NCI-H524 treated with DMSO at 0.1 percent for 48 hours (cell line): ENCODE results near the gene ABHD15.
A peak's percentile ranks its signal among the peaks of the same experiment; 100 is the strongest.

Experiments
- DNase-seq: peaks from one replicate; lab custom pipeline; 2025; lab: John Stamatoyannopoulos, UW

ABHD15 gene

GRCh38 chr17:29566473-29567303, at the start of gene ABHD15:
Gene ABHD15 (minus strand): TSS chr17:29567037. CDS start chr17:29566966, 71 bp downstream.
- peak; percentile 48 for DNase-seq

- DNase-seq, result no peak
Observed at GRCh38 chr17:29615492-29616299, 48.9 kb upstream of the ABHD15 start.

- DNase-seq, result no peak
Observed at GRCh38 chr17:29615048-29615385, 48.2 kb upstream of the ABHD15 start.

DNA sequence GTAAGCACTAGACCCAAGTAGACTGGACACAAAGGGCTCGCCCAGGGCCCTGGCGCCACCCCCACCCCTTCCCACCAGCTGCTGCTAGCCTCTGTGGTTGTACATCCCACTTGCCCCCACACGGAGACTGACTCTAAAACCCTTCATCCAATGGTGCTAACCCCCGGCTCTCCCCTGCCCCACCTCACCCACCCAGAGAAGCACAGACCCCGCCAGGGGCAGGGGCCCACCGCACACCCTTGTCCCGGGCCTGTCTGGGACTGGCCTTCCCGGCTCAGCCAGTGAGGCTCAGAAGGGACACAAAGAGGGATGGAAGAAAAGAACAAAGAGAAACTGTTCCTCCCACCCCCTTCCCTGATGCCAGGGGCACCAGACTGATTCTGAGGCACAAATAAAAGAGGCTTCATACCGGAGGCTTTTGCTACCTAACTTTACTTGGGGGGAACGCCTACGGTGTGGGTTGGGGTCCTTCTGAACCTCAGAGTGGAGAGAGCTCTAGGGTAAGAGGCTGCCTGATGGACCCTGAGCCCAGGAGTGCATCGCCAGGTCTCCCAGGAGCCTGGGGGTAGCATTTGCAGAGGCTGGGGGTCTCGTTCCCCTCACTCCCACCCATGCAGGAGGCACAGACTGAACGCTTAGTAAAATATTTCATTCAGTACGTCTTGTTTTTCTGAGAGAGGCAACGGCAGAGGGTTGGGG, 47.7 kb upstream of the ABHD15 start:
- DNase-seq, result no peak

DNA sequence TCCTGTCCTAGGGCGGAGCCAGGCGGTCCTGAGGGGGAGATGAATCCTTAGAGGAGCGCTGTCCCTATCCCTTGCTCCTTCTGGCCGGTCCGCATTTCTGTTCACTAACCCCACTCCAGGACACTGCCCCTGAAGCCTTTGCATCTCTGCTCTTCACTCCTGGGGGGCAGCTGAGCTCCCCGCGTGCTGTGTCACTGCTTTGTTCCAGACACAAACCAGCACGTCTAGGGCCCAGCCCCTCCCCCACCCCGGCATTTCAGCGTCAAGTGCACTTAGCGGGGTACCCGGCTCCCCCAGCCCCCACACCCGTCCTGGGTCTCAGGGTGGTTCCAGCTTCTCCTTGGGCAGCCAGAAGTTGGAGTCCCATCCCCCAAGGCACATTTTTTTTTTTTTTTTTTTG, 47.0 kb upstream of the ABHD15 start:
- DNase-seq, result no peak

- no peak for DNase-seq
Observed at GRCh38 chr17:29613352-29613837, 46.6 kb upstream of the ABHD15 start.

GRCh38 chr17:29612404-29613280, 45.8 kb upstream of the ABHD15 start:
- DNase-seq, result no peak

- DNase-seq, result no peak
Observed at GRCh38 chr17:29612094-29612403, 45.2 kb upstream of the ABHD15 start.

DNA sequence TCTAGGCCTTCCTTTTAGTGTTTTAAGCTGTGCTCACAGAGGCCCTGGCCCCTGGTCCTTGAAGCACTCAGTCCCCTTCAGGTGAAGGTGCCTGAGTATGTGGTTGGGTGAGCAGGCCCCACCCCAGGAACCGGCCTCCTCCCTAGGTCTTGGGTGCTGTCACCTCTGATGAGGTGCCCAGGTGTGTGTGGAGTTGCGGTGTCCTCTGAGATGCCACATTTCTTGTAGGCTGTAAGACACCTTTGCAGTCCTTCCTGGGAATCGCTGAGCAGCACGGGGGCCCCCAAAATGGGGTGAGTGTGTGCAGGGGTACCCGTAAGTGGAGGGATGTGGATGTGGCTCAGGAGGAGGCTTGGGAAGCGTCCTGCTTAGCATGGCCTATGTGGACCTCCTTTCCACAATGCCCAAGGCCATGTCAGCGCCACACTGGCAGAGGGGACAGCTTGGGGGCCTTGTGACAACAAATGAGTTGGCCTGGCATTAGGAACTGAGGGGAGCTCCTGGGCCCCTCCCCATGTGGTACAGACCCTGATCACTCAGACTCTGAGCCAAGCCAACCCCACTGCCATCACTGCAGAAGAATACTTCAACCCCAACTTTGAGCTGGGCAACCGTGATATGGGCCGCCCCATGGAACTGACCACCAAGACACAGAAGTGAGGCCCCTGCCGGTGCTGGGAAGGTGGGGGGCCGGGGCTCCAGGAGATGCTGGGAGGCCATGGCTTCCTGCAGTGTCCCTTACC, 44.7 kb upstream of the ABHD15 start:
- DNase-seq, result no peak

GRCh38 chr17:29610395-29610794, 43.6 kb upstream of the ABHD15 start:
- DNase-seq, result no peak

DNA sequence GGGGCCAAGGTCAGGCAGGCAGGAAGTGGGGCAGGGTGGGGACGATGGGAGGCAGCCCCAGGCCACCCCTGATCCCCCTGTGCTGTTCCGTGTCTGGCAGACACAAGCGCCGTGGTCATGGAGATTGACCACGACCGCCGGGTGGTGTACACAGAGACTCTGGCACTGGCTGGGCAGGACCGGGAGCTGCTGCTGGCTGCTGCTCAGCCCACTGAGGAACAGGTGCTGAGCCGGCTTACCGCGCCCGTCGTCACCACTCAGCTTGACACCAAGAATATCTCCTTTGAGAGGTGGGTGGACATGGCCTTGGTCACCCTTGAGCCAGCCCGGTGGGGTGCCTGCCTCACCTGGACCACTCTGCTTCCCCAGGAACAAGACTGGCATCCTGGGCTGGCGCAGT, 42.1 kb upstream of the ABHD15 start:
- no peak for DNase-seq

GRCh38 chr17:29607557-29608195, 40.8 kb upstream of the ABHD15 start:
- no peak for DNase-seq

DNA sequence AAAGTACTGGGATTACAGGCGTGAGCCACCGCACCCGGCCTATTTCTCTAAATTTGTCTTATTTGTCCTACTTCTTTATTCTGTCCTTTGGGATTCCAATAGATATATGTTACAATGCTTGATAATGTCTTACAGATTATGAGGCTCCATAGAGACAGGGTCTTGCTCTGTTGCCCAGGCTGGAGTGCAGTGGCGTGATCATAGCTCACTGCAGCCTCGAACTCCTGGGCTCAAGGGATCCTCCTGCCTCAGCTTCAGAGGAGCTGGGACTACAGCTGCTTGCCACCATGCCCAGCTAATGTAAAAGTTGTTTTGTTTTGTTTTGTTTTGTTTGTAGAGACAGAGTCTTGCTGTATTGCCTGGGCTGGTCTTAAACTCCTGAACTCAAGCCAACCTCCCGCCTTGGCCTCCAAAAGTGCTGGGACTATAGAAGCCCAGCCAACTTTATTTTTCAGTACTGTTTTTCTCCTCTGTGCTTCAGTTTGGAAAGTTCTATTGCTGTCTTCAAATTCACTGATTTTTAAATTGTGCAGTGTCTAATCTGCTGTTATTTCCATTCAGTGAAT, 36.4 kb upstream of the ABHD15 start:
- DNase-seq, result no peak

DNA sequence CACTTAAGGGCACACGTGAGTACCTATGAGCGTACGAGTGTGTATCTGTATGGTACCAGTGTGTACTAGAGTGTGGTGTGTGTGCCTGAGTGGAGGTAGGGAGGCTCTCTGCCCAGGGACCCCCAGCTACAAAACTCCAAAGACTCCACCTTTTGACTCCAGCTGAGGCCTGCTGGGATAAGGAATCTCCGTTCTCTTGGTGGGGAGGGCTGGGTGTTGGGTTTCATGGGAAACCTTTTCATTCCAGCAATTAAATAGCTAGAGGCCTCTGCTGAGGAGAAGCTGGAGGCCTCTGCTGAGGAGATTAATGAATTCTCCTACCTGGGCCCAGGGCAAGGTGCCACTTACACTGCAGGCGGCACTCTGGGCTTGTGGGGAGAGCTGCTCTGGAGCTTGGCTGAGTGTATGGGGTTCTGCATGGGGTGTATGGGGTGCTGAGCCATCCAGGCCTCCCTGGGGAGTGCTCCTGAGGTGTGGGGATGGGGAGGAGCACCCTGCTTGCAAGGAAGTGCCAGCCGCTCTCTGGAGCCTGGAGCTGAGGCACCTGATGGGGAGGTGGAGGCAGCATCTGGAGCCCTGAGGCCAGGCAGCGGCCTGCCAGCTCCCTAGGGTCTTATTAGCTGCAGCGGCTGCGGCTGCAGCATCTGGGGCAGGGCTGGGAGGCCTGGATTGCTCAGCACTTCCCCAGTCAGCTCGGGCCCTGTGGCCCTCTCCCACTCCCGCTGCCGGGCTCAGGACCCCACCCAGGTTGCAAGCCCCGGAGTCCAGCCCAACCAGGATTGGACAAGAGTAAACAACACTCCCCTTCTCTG, 30.7 kb upstream of the ABHD15 start:
- DNase-seq, result peak; percentile 18

DNA sequence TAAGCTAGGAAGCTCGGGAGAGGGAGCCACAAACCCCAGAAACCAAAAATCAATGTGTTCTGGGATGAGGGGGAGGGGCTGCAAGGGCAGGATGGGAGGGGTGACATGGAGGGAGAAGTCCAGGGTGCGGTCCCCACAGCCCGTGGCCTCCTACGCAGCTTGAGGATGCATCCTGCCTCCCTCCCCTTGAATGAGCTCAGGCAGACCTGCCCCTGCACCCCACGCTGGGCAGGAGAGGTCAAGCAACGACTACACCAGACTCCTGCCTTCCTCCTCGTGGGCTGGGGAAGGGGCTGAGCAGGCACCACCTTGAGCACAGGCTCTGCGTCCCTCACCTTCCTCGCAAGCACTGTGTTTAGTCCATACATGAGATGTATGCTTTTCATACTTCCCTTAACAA, 30.0 kb upstream of the ABHD15 start:
- DNase-seq, result no peak

DNA sequence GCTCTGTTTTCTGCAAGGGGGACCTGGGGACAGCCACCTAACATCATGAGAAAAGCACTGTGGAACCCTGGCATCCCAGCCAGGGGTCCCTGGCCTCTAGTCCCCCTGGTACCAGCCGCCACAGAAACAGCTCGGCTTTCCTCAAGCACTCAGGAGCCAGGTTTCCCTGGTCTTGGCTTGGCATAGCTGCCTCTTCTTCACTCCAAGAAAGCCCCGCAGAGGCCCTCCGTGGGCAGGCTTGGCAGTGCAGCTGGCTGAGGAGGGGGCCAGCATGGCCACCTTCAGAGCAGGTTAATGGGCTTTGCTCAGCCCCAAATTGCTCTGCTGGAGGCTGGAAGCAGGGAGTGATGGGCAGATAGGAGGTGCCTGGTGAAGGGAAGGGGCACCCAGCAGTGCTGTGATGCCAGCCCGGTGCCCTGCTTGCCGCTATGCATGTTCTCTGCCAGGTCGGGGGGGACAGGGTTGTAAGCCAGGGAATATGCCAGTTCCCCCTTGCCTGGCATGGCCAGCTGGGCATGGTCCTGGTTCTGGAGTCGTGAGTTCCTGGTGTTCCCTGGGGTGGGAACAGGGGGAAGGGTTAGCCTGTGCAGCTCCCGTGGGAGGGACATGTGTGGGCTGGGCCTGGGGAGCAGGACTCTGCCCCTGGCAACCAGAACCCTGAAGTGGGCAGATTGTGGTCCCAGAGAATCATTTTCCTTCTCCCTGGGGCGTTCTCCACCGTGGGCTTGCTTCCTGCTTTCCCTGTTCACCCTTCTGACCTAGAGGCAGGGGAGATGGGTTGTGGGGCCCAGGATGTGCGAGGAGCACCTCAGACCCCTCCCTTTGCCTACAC, 29.3 kb upstream of the ABHD15 start:
- no peak for DNase-seq

GRCh38 chr17:29595107-29595942, 28.5 kb upstream of the ABHD15 start:
- DNase-seq, result no peak
